Measurements from ENCODE around the gene COL1A1.

DNA sequence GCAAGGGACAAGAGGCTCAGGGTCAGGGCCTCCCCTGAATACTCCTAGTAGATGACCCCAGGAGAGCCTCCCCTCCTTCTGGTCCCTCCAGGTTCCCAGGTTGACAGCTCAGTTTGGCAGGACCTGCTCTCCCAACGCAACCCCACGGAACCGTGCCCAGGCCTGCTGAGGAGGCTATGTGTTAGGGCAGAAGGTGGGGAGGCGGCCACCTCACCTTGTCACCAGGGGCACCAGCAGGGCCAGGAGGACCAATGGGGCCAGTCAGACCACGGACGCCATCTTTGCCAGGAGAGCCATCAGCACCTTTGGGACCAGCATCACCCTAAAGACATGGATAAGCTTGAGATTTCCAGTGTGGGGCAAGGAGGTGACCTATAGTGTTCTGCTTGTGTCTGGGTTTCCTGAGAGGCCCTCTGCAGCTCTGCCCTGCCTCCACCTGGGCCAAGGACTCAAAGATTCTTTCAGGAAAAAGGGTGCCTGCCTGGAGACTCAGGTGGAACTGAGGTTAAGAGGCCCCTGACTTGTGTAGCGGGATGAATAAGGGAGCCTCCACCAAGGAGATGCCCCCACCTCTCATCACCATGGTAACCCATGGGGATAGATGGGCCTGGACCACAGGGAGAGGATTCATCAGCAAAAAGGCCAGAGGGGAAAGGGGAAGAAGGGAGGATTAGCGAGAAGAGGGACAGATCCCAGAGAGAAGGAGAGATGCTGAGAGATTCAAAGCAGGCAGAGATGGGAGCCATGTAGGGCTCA, 10.7 kb downstream of the COL1A1 start:
- no peak for TF ChIP-seq RAD21 (IDR thresholded peaks at IDR 0.05; ENCODE audit: low read depth)
- TF ChIP-seq CEBPB (IDR thresholded peaks at IDR 0.05), result no peak
- TF ChIP-seq YY1 (IDR thresholded peaks at IDR 0.05; ENCODE audit: low read depth), result no peak
- no peak for TF ChIP-seq CREB1 (IDR thresholded peaks at IDR 0.05; ENCODE audit: low read depth)
- no peak for TF ChIP-seq EP300 (IDR thresholded peaks at IDR 0.05; ENCODE audit: borderline replicate concordance)
- TF ChIP-seq TAF1 (IDR thresholded peaks at IDR 0.05; ENCODE audit: low read depth), result no peak
